Measurements from ENCODE around the gene YWHAQ. TPM values are rescaled to one million over a fixed set of nuclear protein-coding genes. Genes with fewer than 3 reads are reported as not detected.

Gene YWHAQ
- total and polyA plus RNA-seq, 9 of the 15 experiments (the other 6 are each of a cell fraction or from before 2014, with no cell fraction given): 63.1 to 359 (median 203) TPM

DNA sequence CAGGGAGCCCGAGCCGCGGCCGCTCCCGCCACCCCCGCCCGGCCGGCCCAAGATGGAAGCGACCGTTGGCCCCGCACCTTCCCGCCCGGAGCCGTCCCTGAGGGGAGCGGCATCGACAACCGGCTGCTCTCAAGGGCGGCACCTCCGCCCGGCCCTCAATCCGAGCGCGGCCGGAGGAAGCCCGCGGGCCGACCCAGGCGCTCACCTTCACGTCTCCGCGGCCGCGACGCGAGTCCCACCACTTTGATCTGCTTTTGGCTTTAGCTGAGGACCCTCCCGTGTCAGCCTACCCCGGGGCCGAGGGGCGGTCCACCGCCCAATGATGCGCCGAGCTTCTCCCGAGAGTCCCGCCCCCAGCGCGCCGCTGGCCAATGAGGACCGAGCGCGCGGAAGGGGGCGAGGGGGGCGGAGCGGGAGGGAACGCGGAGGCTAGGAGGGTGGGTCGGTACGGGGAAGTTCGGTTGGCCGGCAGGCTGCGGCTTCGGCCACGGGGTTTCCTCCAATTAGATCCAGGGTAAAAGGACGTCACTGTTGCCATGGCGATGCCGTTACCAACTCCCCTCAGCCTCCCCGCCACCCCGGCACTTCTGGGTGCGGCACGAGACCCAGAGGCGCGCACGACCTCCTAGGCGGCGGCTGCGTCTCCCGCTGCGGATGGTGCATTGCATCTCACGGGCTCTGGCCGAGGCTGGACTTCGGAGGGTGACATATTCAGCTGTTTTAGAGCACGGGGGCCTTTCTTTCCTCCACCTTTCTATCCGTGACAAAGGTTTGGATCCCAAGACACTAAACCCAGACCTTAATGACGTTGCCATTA, at the start of gene YWHAQ (continued):
- TF ChIP-seq, protein P1, sequence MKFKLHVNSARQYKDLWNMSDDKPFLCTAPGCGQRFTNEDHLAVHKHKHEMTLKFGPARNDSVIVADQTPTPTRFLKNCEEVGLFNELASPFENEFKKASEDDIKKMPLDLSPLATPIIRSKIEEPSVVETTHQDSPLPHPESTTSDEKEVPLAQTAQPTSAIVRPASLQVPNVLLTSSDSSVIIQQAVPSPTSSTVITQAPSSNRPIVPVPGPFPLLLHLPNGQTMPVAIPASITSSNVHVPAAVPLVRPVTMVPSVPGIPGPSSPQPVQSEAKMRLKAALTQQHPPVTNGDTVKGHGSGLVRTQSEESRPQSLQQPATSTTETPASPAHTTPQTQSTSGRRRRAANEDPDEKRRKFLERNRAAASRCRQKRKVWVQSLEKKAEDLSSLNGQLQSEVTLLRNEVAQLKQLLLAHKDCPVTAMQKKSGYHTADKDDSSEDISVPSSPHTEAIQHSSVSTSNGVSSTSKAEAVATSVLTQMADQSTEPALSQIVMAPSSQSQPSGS (CRISPR knock-in tag; IDR thresholded peaks at IDR 0.05): no peak
- TF ChIP-seq STAT5B (CRISPR knock-in tag; IDR thresholded peaks at IDR 0.05): no peak
- no peak for TF ChIP-seq GABPB2 (CRISPR knock-in tag; conservative IDR thresholded peaks at IDR 0.05)
- TF ChIP-seq, protein P2, sequence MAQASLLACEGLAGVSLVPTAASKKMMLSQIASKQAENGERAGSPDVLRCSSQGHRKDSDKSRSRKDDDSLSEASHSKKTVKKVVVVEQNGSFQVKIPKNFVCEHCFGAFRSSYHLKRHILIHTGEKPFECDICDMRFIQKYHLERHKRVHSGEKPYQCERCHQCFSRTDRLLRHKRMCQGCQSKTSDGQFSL (CRISPR knock-in tag; IDR thresholded peaks at IDR 0.05): no peak
- TF ChIP-seq, protein P2 (tag; IDR thresholded peaks at IDR 0.05): no peak
- TF ChIP-seq HNRNPK (IDR thresholded peaks at IDR 0.05; ENCODE audit: low read depth, low read length, poor library complexity, severe bottlenecking): peak; percentile 12
- TF ChIP-seq ZNF12 (CRISPR knock-in tag; IDR thresholded peaks at IDR 0.05): no peak; the same call in 1 of the 2 replicates
- TF ChIP-seq CREBBP (IDR thresholded peaks at IDR 0.05; ENCODE audit: low read depth, low read length): no peak
- no peak for TF ChIP-seq RBM15 (IDR thresholded peaks at IDR 0.05; ENCODE audit: insufficient read depth, low read length)
- no peak for TF ChIP-seq SMARCA5 (IDR thresholded peaks at IDR 0.05)
- TF ChIP-seq GTF2E2 (tag; IDR thresholded peaks at IDR 0.05): peak; percentile 70; the same call in 1 of the 2 replicates
- TF ChIP-seq, protein P3, sequence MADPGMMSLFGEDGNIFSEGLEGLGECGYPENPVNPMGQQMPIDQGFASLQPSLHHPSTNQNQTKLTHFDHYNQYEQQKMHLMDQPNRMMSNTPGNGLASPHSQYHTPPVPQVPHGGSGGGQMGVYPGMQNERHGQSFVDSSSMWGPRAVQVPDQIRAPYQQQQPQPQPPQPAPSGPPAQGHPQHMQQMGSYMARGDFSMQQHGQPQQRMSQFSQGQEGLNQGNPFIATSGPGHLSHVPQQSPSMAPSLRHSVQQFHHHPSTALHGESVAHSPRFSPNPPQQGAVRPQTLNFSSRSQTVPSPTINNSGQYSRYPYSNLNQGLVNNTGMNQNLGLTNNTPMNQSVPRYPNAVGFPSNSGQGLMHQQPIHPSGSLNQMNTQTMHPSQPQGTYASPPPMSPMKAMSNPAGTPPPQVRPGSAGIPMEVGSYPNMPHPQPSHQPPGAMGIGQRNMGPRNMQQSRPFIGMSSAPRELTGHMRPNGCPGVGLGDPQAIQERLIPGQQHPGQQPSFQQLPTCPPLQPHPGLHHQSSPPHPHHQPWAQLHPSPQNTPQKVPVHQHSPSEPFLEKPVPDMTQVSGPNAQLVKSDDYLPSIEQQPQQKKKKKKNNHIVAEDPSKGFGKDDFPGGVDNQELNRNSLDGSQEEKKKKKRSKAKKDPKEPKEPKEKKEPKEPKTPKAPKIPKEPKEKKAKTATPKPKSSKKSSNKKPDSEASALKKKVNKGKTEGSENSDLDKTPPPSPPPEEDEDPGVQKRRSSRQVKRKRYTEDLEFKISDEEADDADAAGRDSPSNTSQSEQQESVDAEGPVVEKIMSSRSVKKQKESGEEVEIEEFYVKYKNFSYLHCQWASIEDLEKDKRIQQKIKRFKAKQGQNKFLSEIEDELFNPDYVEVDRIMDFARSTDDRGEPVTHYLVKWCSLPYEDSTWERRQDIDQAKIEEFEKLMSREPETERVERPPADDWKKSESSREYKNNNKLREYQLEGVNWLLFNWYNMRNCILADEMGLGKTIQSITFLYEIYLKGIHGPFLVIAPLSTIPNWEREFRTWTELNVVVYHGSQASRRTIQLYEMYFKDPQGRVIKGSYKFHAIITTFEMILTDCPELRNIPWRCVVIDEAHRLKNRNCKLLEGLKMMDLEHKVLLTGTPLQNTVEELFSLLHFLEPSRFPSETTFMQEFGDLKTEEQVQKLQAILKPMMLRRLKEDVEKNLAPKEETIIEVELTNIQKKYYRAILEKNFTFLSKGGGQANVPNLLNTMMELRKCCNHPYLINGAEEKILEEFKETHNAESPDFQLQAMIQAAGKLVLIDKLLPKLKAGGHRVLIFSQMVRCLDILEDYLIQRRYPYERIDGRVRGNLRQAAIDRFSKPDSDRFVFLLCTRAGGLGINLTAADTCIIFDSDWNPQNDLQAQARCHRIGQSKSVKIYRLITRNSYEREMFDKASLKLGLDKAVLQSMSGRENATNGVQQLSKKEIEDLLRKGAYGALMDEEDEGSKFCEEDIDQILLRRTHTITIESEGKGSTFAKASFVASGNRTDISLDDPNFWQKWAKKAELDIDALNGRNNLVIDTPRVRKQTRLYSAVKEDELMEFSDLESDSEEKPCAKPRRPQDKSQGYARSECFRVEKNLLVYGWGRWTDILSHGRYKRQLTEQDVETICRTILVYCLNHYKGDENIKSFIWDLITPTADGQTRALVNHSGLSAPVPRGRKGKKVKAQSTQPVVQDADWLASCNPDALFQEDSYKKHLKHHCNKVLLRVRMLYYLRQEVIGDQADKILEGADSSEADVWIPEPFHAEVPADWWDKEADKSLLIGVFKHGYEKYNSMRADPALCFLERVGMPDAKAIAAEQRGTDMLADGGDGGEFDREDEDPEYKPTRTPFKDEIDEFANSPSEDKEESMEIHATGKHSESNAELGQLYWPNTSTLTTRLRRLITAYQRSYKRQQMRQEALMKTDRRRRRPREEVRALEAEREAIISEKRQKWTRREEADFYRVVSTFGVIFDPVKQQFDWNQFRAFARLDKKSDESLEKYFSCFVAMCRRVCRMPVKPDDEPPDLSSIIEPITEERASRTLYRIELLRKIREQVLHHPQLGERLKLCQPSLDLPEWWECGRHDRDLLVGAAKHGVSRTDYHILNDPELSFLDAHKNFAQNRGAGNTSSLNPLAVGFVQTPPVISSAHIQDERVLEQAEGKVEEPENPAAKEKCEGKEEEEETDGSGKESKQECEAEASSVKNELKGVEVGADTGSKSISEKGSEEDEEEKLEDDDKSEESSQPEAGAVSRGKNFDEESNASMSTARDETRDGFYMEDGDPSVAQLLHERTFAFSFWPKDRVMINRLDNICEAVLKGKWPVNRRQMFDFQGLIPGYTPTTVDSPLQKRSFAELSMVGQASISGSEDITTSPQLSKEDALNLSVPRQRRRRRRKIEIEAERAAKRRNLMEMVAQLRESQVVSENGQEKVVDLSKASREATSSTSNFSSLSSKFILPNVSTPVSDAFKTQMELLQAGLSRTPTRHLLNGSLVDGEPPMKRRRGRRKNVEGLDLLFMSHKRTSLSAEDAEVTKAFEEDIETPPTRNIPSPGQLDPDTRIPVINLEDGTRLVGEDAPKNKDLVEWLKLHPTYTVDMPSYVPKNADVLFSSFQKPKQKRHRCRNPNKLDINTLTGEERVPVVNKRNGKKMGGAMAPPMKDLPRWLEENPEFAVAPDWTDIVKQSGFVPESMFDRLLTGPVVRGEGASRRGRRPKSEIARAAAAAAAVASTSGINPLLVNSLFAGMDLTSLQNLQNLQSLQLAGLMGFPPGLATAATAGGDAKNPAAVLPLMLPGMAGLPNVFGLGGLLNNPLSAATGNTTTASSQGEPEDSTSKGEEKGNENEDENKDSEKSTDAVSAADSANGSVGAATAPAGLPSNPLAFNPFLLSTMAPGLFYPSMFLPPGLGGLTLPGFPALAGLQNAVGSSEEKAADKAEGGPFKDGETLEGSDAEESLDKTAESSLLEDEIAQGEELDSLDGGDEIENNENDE (IDR thresholded peaks at IDR 0.05; ENCODE audit: low read depth, low read length): no peak
- TF ChIP-seq PHB2 (IDR thresholded peaks at IDR 0.05; ENCODE audit: low read depth): no peak

All from K562 (cell line).